ENCODE results near the gene VHLL.

Gene VHLL

GRCh38 chr1:156291226-156292061 lies 7.7 kb downstream of the VHLL start:
- DNase-seq (ENCODE audit: low spot score), result peak; percentile 89

GRCh38 chr1:156289857-156290256 lies 9.2 kb downstream of the VHLL start:
- DNase-seq (ENCODE audit: low spot score), result no peak

GRCh38 chr1:156286061-156286460 lies 13.0 kb downstream of the VHLL start:
- DNase-seq (ENCODE audit: low spot score), result no peak

- no peak for DNase-seq (ENCODE audit: low spot score)
Observed at GRCh38 chr1:156285437-156285836, 13.7 kb downstream of the VHLL start.

- no peak for DNase-seq (ENCODE audit: low spot score)
Observed at GRCh38 chr1:156284757-156285156, 14.3 kb downstream of the VHLL start.

GRCh38 chr1:156284112-156284511 lies 15.0 kb downstream of the VHLL start, which contains the start of gene TMEM79:
TSS of gene TMEM79 (plus strand) at chr1:156284325. CDS start at chr1:156285227, 902 bp downstream.
- DNase-seq (ENCODE audit: low spot score), result no peak

GRCh38 chr1:156283521-156283920 lies 15.6 kb downstream of the VHLL start:
- no peak for DNase-seq (ENCODE audit: low spot score)

- peak; percentile 97 for DNase-seq (ENCODE audit: low spot score)
Observed at GRCh38 chr1:156282479-156283222, 16.5 kb downstream of the VHLL start, which contains the start of gene SMG5. TSS of gene SMG5 (minus strand) at chr1:156282825. CDS start at chr1:156282680, 145 bp downstream.

GRCh38 chr1:156281693-156282478 lies 17.2 kb downstream of the VHLL start:
- peak; percentile 35 for DNase-seq (ENCODE audit: low spot score)

GRCh38 chr1:156281281-156281680 lies 17.8 kb downstream of the VHLL start:
- DNase-seq (ENCODE audit: low spot score), result peak; percentile 50

- DNase-seq (ENCODE audit: low spot score), result no peak
Observed at GRCh38 chr1:156279837-156280236, 19.3 kb downstream of the VHLL start.

GRCh38 chr1:156276966-156277381 lies 22.1 kb downstream of the VHLL start:
- DNase-seq (ENCODE audit: low spot score), result no peak

GRCh38 chr1:156276532-156276931 lies 22.6 kb downstream of the VHLL start:
- no peak for DNase-seq (ENCODE audit: low spot score)

- DNase-seq (ENCODE audit: low spot score), result no peak
Observed at GRCh38 chr1:156270314-156270713, 28.8 kb downstream of the VHLL start.

- no peak for DNase-seq (ENCODE audit: low spot score)
Observed at GRCh38 chr1:156268336-156268735, 30.8 kb downstream of the VHLL start.

- DNase-seq (ENCODE audit: low spot score), result no peak
Observed at GRCh38 chr1:156266051-156266450, 33.1 kb downstream of the VHLL start.

GRCh38 chr1:156263288-156263655 lies 35.8 kb downstream of the VHLL start:
- DNase-seq (ENCODE audit: low spot score), result no peak

GRCh38 chr1:156262461-156263287 lies 36.4 kb downstream of the VHLL start:
- DNase-seq (ENCODE audit: low spot score), result peak; percentile 47

GRCh38 chr1:156260896-156261295 lies 38.2 kb downstream of the VHLL start:
- DNase-seq (ENCODE audit: low spot score), result no peak

GRCh38 chr1:156259805-156260204 lies 39.3 kb downstream of the VHLL start:
- no peak for DNase-seq (ENCODE audit: low spot score)

- DNase-seq (ENCODE audit: low spot score), result no peak
Observed at GRCh38 chr1:156258859-156259258, 40.2 kb downstream of the VHLL start.

Measured in hematopoietic multipotent progenitor cell treated with erythropoietin and hydrocortisone succinate and interleukin-3 and kit ligand, for 17 days (in vitro differentiated cells).